ENCODE results near the gene NECAB3. TPM values are rescaled to one million over a fixed set of nuclear protein-coding genes. Genes with fewer than 3 reads are reported as not detected.

NECAB3 gene
- total RNA-seq, 1 experiment from 2014 or later = 105 TPM

DNA sequence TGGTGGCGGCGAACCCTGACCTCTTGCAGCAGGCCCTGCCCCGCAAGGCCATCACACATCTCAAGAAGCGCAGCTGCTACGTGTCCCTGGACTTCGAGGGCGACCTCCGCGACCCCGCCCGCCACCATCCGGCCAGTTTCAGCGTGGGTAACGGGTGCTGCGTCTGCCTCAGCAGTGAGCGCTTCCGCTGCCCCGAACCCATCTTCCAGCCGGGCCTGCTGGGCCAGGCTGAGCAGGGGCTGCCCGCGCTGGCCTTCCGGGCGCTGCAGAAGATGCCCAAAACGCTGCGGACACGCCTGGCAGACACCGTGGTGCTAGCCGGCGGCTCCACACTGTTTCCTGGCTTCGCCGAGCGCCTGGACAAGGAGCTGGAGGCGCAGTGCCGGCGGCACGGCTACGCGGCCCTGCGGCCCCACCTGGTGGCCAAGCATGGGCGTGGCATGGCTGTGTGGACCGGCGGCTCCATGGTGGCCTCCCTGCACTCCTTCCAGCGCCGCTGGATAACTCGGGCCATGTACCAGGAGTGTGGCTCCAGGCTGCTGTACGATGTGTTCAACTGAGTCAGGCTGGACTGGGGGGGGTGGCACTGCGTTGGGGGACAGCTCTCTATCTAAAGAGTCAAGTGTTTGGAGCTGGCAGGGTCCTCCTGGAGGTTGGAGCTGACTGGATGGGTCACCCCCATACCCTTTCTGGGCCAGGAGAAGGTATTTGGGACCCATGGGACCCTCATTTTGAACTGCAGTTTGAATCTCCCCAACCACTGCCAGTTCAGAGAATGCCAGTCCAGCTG, 6.4 kb downstream of the NECAB3 start:
- TF ChIP-seq, protein P1, sequence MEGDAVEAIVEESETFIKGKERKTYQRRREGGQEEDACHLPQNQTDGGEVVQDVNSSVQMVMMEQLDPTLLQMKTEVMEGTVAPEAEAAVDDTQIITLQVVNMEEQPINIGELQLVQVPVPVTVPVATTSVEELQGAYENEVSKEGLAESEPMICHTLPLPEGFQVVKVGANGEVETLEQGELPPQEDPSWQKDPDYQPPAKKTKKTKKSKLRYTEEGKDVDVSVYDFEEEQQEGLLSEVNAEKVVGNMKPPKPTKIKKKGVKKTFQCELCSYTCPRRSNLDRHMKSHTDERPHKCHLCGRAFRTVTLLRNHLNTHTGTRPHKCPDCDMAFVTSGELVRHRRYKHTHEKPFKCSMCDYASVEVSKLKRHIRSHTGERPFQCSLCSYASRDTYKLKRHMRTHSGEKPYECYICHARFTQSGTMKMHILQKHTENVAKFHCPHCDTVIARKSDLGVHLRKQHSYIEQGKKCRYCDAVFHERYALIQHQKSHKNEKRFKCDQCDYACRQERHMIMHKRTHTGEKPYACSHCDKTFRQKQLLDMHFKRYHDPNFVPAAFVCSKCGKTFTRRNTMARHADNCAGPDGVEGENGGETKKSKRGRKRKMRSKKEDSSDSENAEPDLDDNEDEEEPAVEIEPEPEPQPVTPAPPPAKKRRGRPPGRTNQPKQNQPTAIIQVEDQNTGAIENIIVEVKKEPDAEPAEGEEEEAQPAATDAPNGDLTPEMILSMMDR (IDR thresholded peaks at IDR 0.05; ENCODE audit: insufficient read depth in 1 of 2, low read depth in 1 of 2, low read length in 1 of 2, severe bottlenecking in 1 of 2, unreplicated experiment in 1 of 2) = peak; percentile 99
- no TSS peak for BruUV-seq (replicated peaks)
- H3K4me3 ChIP-seq (ENCODE audit: low read depth, low read length) = peak overlapping the region; percentile 78
- Mint-ChIP-seq H3K36me3 (ENCODE audit: insufficient read depth, unreplicated experiment) (peaks cover 52% of the 10 kb centered on the region), H3K4me1 (ENCODE audit: low read depth, unreplicated experiment) (peaks cover 27% of the 10 kb centered on the region), H3K27ac (ENCODE audit: unreplicated experiment) (no peak overlapping the region), H3K27me3 (ENCODE audit: insufficient read depth, unreplicated experiment) (no peaks in the 10 kb centered on the region), H3K9me3 (ENCODE audit: unreplicated experiment) (no peaks in the 10 kb centered on the region), H3K4me3 (ENCODE audit: unreplicated experiment) (peak overlapping the region; percentile 84)
- no peaks in the 10 kb centered on the region for H3K27me3 ChIP-seq (replicated peaks; ENCODE audit: control insufficient read depth, insufficient read depth, low read length)
- intact Hi-C loops (cut with micrococcal nuclease; ENCODE audit: unreplicated experiment) = loop anchor here (2.0 to 5.0 kb wide), 2 partner anchors 19 to 266 kb away; partner anchors contain the start of genes CDK5RAP1 and E2F1
- peak; percentile 93 to 98 for DNase-seq
- peaks cover 11% of the 10 kb centered on the region for H3K36me3 ChIP-seq (ENCODE audit: control insufficient read depth, insufficient read depth, low read length)
- H3K9me3 ChIP-seq = no peaks in the 10 kb centered on the region
- ChIA-PET POLR2A (interaction anchor here (0.6 to 3.0 kb wide), 14 partner anchors 8 to 445 kb away, joined by 3 to 28 read pairs (median 8); partner anchors contain the start of genes CBFA2T2, EIF2S2, PXMP4 and ZNF341), CTCF (interaction anchor here (0.5 to 6.5 kb wide), 22 partner anchors 11 to 405 kb away, joined by 3 to 127 read pairs (median 8); partner anchors contain the start of genes CBFA2T2, CDK5RAP1, PXMP4 and SNTA1)
- peaks cover 25% of the 10 kb centered on the region for H3K4me1 ChIP-seq

DNA sequence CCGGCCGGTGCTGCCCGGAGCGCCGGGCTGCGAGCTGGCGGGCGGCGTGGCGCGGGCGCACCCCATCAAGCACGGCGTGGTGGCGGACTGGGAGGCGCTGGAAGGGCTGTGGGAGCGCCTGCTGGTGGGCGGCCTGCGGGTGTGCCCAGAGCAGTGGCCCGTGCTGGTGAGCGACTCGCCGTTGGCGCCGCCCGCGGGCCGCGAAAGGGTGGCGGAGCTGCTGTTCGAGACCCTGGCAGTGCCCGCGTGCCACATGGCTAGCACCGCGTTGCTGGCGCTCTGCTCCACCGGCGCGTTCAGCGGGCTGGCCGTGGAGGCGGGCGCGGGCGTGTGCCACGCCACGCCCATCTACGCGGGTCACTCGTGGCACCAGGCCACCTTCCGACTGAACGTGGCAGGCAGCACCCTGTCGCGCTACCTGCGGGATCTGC, 7.0 kb downstream of the NECAB3 start:
- intact Hi-C loops (cut with micrococcal nuclease; ENCODE audit: unreplicated experiment) = loop anchor here (2.0 to 5.0 kb wide), 2 partner anchors 20 to 265 kb away; partner anchors contain the start of genes CDK5RAP1 and E2F1
- Mint-ChIP-seq H3K9me3 (ENCODE audit: unreplicated experiment) (no peaks in the 10 kb centered on the region), H3K36me3 (ENCODE audit: insufficient read depth, unreplicated experiment) (peaks cover 58% of the 10 kb centered on the region), H3K4me3 (ENCODE audit: unreplicated experiment) (peak overlapping the region; percentile 84), H3K27me3 (ENCODE audit: insufficient read depth, unreplicated experiment) (no peaks in the 10 kb centered on the region), H3K4me1 (ENCODE audit: low read depth, unreplicated experiment) (peaks cover 24% of the 10 kb centered on the region), H3K27ac (ENCODE audit: unreplicated experiment) (peak overlapping the region; percentile 85)
- Histone ChIP-seq H3K36me3 (ENCODE audit: control insufficient read depth, insufficient read depth, low read length) (peaks cover 11% of the 10 kb centered on the region), H3K9me3 (no peaks in the 10 kb centered on the region), H3K4me1 (peaks cover 25% of the 10 kb centered on the region), H3K4me3 (ENCODE audit: low read depth, low read length) (peak overlapping the region; percentile 78), H3K27me3 (replicated peaks; ENCODE audit: control insufficient read depth, insufficient read depth, low read length) (no peaks in the 10 kb centered on the region)
- TSS peak; percentile 26 for BruUV-seq (replicated peaks)
- ChIA-PET CTCF (interaction anchor here (0.7 to 6.5 kb wide), 29 partner anchors 7 to 462 kb away, joined by 3 to 127 read pairs (median 6); partner anchors contain the start of genes CBFA2T2, CDK5RAP1, CHMP4B and PXMP4), POLR2A (interaction anchor here (0.5 to 3.0 kb wide), 24 partner anchors 8 to 445 kb away, joined by 3 to 28 read pairs (median 5); partner anchors contain the start of genes CBFA2T2, EIF2S2, PXMP4 and RALY)
- DNase-seq = peak in 1 of 2 experiments; percentile 82
- TF ChIP-seq, protein P1 (IDR thresholded peaks at IDR 0.05; ENCODE audit: insufficient read depth in 1 of 2, low read depth in 1 of 2, low read length in 1 of 2, severe bottlenecking in 1 of 2, unreplicated experiment in 1 of 2) = peak in 1 of 2 experiments; percentile 23

Data from Caco-2 (cell line).